H9 (cell line): ENCODE data around the gene SLC12A8. TPM values are rescaled to one million over a fixed set of nuclear protein-coding genes. Genes with fewer than 3 reads are reported as not detected.
A peak's percentile ranks its signal among the peaks of the same experiment; 100 is the strongest.

Experiments used
- DNase-seq: peaks from one replicate; pipeline ENCODE4 v3.0.0-alpha.2; 2017
- H2AFZ ChIP-seq: one replicate; pipeline ENCODE4 v1.6.1; 2013; ENCODE audit warnings: mild to moderate bottlenecking, low read length, control low read depth, moderate library complexity
- H2AK5ac ChIP-seq: 2 replicates; pipeline ENCODE4 v1.6.1; 2013; ENCODE audit warnings: low read length, control low read depth, mixed read lengths; ENCODE audit not compliant: insufficient read length
- H2BK120ac ChIP-seq: one replicate; pipeline ENCODE4 v1.6.1; 2013; ENCODE audit warnings: low read depth, mild to moderate bottlenecking, low read length, control low read depth, inconsistent platforms; ENCODE audit not compliant: poor library complexity, severe bottlenecking
- H2BK12ac ChIP-seq: 2 replicates; pipeline ENCODE4 v1.6.1; 2013; ENCODE audit warnings: low read length, control low read depth, mixed read lengths, low read depth; ENCODE audit not compliant: insufficient read length
- H2BK15ac ChIP-seq: 2 replicates; pipeline ENCODE4 v1.6.1; 2013; ENCODE audit warnings: low read depth, low read length, control low read depth
- H2BK20ac ChIP-seq: one replicate; pipeline ENCODE4 v1.6.1; 2013; ENCODE audit warnings: low read depth, mild to moderate bottlenecking, low read length, control low read depth, inconsistent platforms; ENCODE audit not compliant: poor library complexity, severe bottlenecking
- H2BK5ac ChIP-seq: 2 replicates; pipeline ENCODE4 v1.6.1; 2013; ENCODE audit warnings: low read length, control low read depth, mixed read lengths; ENCODE audit not compliant: insufficient read length
- H3K14ac ChIP-seq: 2 replicates; pipeline ENCODE4 v1.6.1; 2013; ENCODE audit warnings: low read length, control low read depth; ENCODE audit not compliant: insufficient read depth
- H3K18ac ChIP-seq: 2 replicates; pipeline ENCODE4 v1.6.1; 2013; ENCODE audit warnings: low read depth, mild to moderate bottlenecking, mixed read lengths, low read length, control low read depth; ENCODE audit not compliant: insufficient read length
- H3K23ac ChIP-seq: 2 replicates; pipeline ENCODE4 v1.6.1; 2013; ENCODE audit warnings: low read length, control low read depth, mixed read lengths, low read depth; ENCODE audit not compliant: insufficient read length
- H3K23me2 ChIP-seq: 2 replicates; pipeline ENCODE4 v1.6.1; 2013; ENCODE audit warnings: low read depth, mild to moderate bottlenecking, mixed read lengths, low read length, control low read depth; ENCODE audit not compliant: insufficient read length, poor library complexity, severe bottlenecking
- H3K27ac ChIP-seq: 2 replicates; pipeline ENCODE4 v1.5.1; 2013; ENCODE audit warnings: low read length, control low read depth, mixed read lengths, low read depth; ENCODE audit not compliant: insufficient read length
- H3K27me3 ChIP-seq: 2 replicates; pipeline ENCODE4 v1.6.1; 2013; ENCODE audit warnings: low read length, control low read depth, inconsistent platforms; ENCODE audit not compliant: insufficient read depth
- H3K4ac ChIP-seq: 2 replicates; pipeline ENCODE4 v1.6.1; 2013; ENCODE audit warnings: low read depth, mild to moderate bottlenecking, control low read depth, inconsistent platforms, low read length, moderate library complexity
- H3K4me1 ChIP-seq: 2 replicates; pipeline ENCODE4 v1.6.1; 2013; ENCODE audit warnings: low read length, control low read depth, inconsistent platforms; ENCODE audit not compliant: insufficient read depth
- H3K4me2 ChIP-seq: 2 replicates; pipeline ENCODE4 v1.6.1; 2013; ENCODE audit warnings: low read length, control low read depth, mixed read lengths; ENCODE audit not compliant: insufficient read length, insufficient read depth
- H3K56ac ChIP-seq: 2 replicates; pipeline ENCODE4 v1.6.1; 2013; ENCODE audit warnings: low read depth, mild to moderate bottlenecking, mixed read lengths, low read length, control low read depth; ENCODE audit not compliant: insufficient read length
- H3K79me1 ChIP-seq: 2 replicates; pipeline ENCODE4 v1.6.1; 2013; ENCODE audit warnings: low read depth, mild to moderate bottlenecking, moderate library complexity, low read length, control low read depth, inconsistent platforms; ENCODE audit not compliant: insufficient read depth, poor library complexity, severe bottlenecking
- H3K79me2 ChIP-seq: 2 replicates; pipeline ENCODE4 v1.6.1; 2013; ENCODE audit warnings: low read length, control low read depth, inconsistent platforms; ENCODE audit not compliant: insufficient read depth
- H3K9ac ChIP-seq: 2 replicates; pipeline ENCODE4 v1.6.1; 2013; ENCODE audit warnings: low read length, control low read depth, mixed read lengths; ENCODE audit not compliant: insufficient read length; ENCODE audit errors: extremely low read depth
- H3K9me3 ChIP-seq: one replicate; pipeline ENCODE4 v1.6.1; 2013; ENCODE audit warnings: low read depth, low read length, inconsistent platforms; ENCODE audit not compliant: control insufficient read depth
- H3T11ph ChIP-seq: one replicate; pipeline ENCODE4 v1.6.1; 2013; ENCODE audit warnings: mild to moderate bottlenecking, low read length, control low read depth, inconsistent platforms
- H4K20me1 ChIP-seq: one replicate; pipeline ENCODE4 v1.6.1; 2013; ENCODE audit not compliant: control insufficient read depth, insufficient read length, insufficient read depth
- H4K5ac ChIP-seq: 2 replicates; pipeline ENCODE4 v1.6.1; 2013; ENCODE audit warnings: low read depth, mild to moderate bottlenecking, mixed read lengths, low read length, control low read depth; ENCODE audit not compliant: insufficient read length
- H4K8ac ChIP-seq: replicated peaks from 2 replicates; pipeline ENCODE4 v1.6.1; 2013; ENCODE audit warnings: low read length, control low read depth, mixed read lengths, low read depth; ENCODE audit not compliant: insufficient read length
- H4K91ac ChIP-seq: 2 replicates; pipeline ENCODE4 v1.6.1; 2013; ENCODE audit warnings: low read depth, mild to moderate bottlenecking, moderate library complexity, mixed read lengths, low read length, control low read depth; ENCODE audit not compliant: insufficient read length
- H3K27ac Mint-ChIP-seq, 3 experiments: 2 replicates in 2 of 3; 3 replicates in 1 of 3; pipeline ENCODE4 v1.8.0; 2020 to 2021; ENCODE audit warnings: mixed read lengths in 3 of 3, mild to moderate bottlenecking in 1 of 3, moderate library complexity in 1 of 3
- H3K27me3 Mint-ChIP-seq: 2 replicates; pipeline ENCODE4 v1.8.0; 2021; ENCODE audit warnings: low read depth, mild to moderate bottlenecking, moderate library complexity, mixed read lengths
- H3K36me3 Mint-ChIP-seq, 3 experiments: 2 replicates in 2 of 3; 3 replicates in 1 of 3; pipeline ENCODE4 v1.8.0; 2020 to 2021; ENCODE audit warnings: low read depth in 3 of 3, mixed read lengths in 3 of 3; ENCODE audit not compliant: insufficient read depth in 1 of 3
- H3K4me1 Mint-ChIP-seq, 2 experiments: 2 replicates each; pipeline ENCODE4 v1.8.0; 2020; ENCODE audit warnings: mixed read lengths in 2 of 2
- H3K4me3 Mint-ChIP-seq, 2 experiments: 2 replicates in 1 of 2; 3 replicates in 1 of 2; pipeline ENCODE4 v1.8.0; 2020 to 2021; ENCODE audit warnings: mild to moderate bottlenecking in 2 of 2, mixed read lengths in 2 of 2, moderate library complexity in 1 of 2
- H3K9me3 Mint-ChIP-seq, 2 experiments: 2 replicates in 1 of 2; 3 replicates in 1 of 2; pipeline ENCODE4 v1.8.0; 2020; ENCODE audit warnings: mild to moderate bottlenecking in 2 of 2, mixed read lengths in 2 of 2, moderate library complexity in 1 of 2
- CTCF ChIP-seq: fragments of 200-600 bp; sonication (generic); conservative IDR thresholded peaks from 3 replicates; pipeline ENCODE4 v1.8.0; 2021; ENCODE audit warnings: antibody characterized with exemption, mild to moderate bottlenecking
- whole genome bisulfite sequencing: extraction: QIAGEN DNeasy Blood & Tissue Kit; methylation state at CpG from one replicate; pipeline ENCODE4 v1.1.7; 2013; ENCODE audit warnings: missing lambda C conversion rate, low lambda C conversion rate, mixed read lengths; ENCODE audit not compliant: insufficient read length; ENCODE audit errors: extremely low coverage; 5-methylcytosine and 5-hydroxymethylcytosine counted together
- total RNA-seq: library from RNA; stranded (reverse); gene quantifications from 2 replicates; pipeline ENCODE4 v1.2.1, GENCODE V29; 2021

The SLC12A8 gene
- total RNA-seq, 1 experiment from 2014 or later: 8.2 TPM

- no peak overlapping the region for H3K9ac ChIP-seq
- no peak overlapping the region for H2AFZ ChIP-seq
- no peaks in the 10 kb centered on the region for H3K79me2 ChIP-seq
- no peak overlapping the region for H2BK120ac ChIP-seq
- H3K27me3 ChIP-seq: peaks cover 7% of the 10 kb centered on the region; the same call in 1 of the 2 replicates
- H3K27ac ChIP-seq: no peak overlapping the region
- H3K56ac ChIP-seq: no peak overlapping the region
- H2BK20ac ChIP-seq: no peak overlapping the region
- H2BK15ac ChIP-seq: no peak overlapping the region
- no peak overlapping the region for H4K8ac ChIP-seq
- no peak overlapping the region for H4K5ac ChIP-seq
- no peaks in the 10 kb centered on the region for H3K9me3 ChIP-seq
- H3K23ac ChIP-seq: no peak overlapping the region
- no peak overlapping the region for H4K91ac ChIP-seq
- peaks cover 0 to 4% (median 2%) of the 10 kb centered on the region in 3 experiments; a peak in 3 of 7 replicates for H3K36me3 Mint-ChIP-seq
- no peaks in the 10 kb centered on the region for H3K9me3 Mint-ChIP-seq
- H4K20me1 ChIP-seq: no peaks in the 10 kb centered on the region
- no peak overlapping the region for H2BK12ac ChIP-seq
- H3K23me2 ChIP-seq: peaks cover 7% of the 10 kb centered on the region
- no peak overlapping the region for H3K4me2 ChIP-seq
- H3K4me3 Mint-ChIP-seq: no peak overlapping the region; a peak in 1 of 5 replicates
- WGBS: no CpG with 5 or more reads among the region's 6 CpGs
- H3K4me1 ChIP-seq: peaks cover 17% of the 10 kb centered on the region; the same call in 1 of the 2 replicates
- no peak overlapping the region for H2BK5ac ChIP-seq
- H3K27ac Mint-ChIP-seq: no peak overlapping the region
- no peak overlapping the region for H3K18ac ChIP-seq
- peaks cover 48 to 52% of the 10 kb centered on the region in 2 experiments for H3K4me1 Mint-ChIP-seq
- no peaks in the 10 kb centered on the region for H3K79me1 ChIP-seq
- H2AK5ac ChIP-seq: no peak overlapping the region
- no peak overlapping the region for H3T11ph ChIP-seq
- DNase-seq: no peak
- H3K27me3 Mint-ChIP-seq: peaks cover 19% of the 10 kb centered on the region
- H3K4ac ChIP-seq: no peak overlapping the region
- no peak overlapping the region for H3K14ac ChIP-seq
- TF ChIP-seq CTCF: peak; percentile 10; the same call in 1 of the 3 replicates
Measured at GRCh38 chr3:125050488-125051090, 162.0 kb downstream of the SLC12A8 start.
